Measurements from ENCODE around the gene KRTAP1-4. TPM values are rescaled to one million over a fixed set of nuclear protein-coding genes. Genes with fewer than 3 reads are reported as not detected.

The KRTAP1-4 gene
- total RNA-seq, 1 experiment from 2014 or later, result not detected

GRCh38 chr17:41015454-41015853 is 14.5 kb downstream of the KRTAP1-4 start:
- H3K4me1 ChIP-seq (ENCODE audit: insufficient read depth, low read length), result peaks cover 27% of the 10 kb centered on the region
- H2AFZ ChIP-seq (ENCODE audit: low read length), result no peak overlapping the region
- TF ChIP-seq, protein P1, sequence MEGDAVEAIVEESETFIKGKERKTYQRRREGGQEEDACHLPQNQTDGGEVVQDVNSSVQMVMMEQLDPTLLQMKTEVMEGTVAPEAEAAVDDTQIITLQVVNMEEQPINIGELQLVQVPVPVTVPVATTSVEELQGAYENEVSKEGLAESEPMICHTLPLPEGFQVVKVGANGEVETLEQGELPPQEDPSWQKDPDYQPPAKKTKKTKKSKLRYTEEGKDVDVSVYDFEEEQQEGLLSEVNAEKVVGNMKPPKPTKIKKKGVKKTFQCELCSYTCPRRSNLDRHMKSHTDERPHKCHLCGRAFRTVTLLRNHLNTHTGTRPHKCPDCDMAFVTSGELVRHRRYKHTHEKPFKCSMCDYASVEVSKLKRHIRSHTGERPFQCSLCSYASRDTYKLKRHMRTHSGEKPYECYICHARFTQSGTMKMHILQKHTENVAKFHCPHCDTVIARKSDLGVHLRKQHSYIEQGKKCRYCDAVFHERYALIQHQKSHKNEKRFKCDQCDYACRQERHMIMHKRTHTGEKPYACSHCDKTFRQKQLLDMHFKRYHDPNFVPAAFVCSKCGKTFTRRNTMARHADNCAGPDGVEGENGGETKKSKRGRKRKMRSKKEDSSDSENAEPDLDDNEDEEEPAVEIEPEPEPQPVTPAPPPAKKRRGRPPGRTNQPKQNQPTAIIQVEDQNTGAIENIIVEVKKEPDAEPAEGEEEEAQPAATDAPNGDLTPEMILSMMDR (conservative IDR thresholded peaks at IDR 0.05; ENCODE audit: low read depth, low read length), result no peak
- no peak for TF ChIP-seq EZH2phosphoT487 (IDR thresholded peaks at IDR 0.05; ENCODE audit: borderline replicate concordance, low read length)
- TF ChIP-seq EZH2 (IDR thresholded peaks at IDR 0.05; ENCODE audit: low read length, unreplicated experiment), result no peak

GRCh38 chr17:41013606-41014005 is 16.4 kb downstream of the KRTAP1-4 start:
- Histone ChIP-seq H2AFZ (ENCODE audit: low read length) (no peak overlapping the region), H3K4me3 (ENCODE audit: low read length) (no peak overlapping the region), H3K4me1 (ENCODE audit: insufficient read depth, low read length) (peaks cover 42% of the 10 kb centered on the region), H3K4me2 (ENCODE audit: low read length) (peak overlapping the region; percentile 6), H3K9me3 (ENCODE audit: low read length) (no peaks in the 10 kb centered on the region), H3K9me2 (replicated peaks; ENCODE audit: low read length) (no peaks in the 10 kb centered on the region), H3K36me3 (ENCODE audit: low read depth, low read length) (no peaks in the 10 kb centered on the region), H3F3A (ENCODE audit: low read length, unreplicated experiment) (peaks cover 5% of the 10 kb centered on the region), H3K9ac (ENCODE audit: low read length) (no peak overlapping the region), H4K20me1 (ENCODE audit: low read length) (no peaks in the 10 kb centered on the region), H3K27ac (ENCODE audit: low read length) (peak overlapping the region; percentile 79), H3K79me2 (ENCODE audit: low read length) (no peaks in the 10 kb centered on the region), H3K27me3 (ENCODE audit: low read length) (no peaks in the 10 kb centered on the region)
- TF ChIP-seq EZH2 (IDR thresholded peaks at IDR 0.05; ENCODE audit: low read length, unreplicated experiment) (no peak), EZH2phosphoT487 (IDR thresholded peaks at IDR 0.05; ENCODE audit: borderline replicate concordance, low read length) (no peak)
- TF ChIP-seq, protein P1 (conservative IDR thresholded peaks at IDR 0.05; ENCODE audit: low read depth, low read length), result no peak
- POLR2A ChIA-PET (ENCODE audit: unreplicated experiment), result no interaction called here
- intact Hi-C loops (cut with micrococcal nuclease), result no loop called here
- DNase-seq, result no peak
- no peak for ATAC-seq
- CTCF ChIA-PET, result interaction anchor here (1.3 kb wide), 1 partner anchor 309 kb away, joined by 4 read pairs; no protein-coding TSS in a partner anchor
- BruUV-seq (replicated peaks), result no TSS peak

More at GRCh38 chr17:41015454-41015853, 14.5 kb downstream of the KRTAP1-4 start:
- H3K79me2 ChIP-seq (ENCODE audit: low read length), result no peaks in the 10 kb centered on the region
- intact Hi-C loops (cut with micrococcal nuclease), result no loop called here
- H3K4me3 ChIP-seq (ENCODE audit: low read length), result no peak overlapping the region
- no peaks in the 10 kb centered on the region for H3F3A ChIP-seq (ENCODE audit: low read length, unreplicated experiment)
- H4K20me1 ChIP-seq (ENCODE audit: low read length), result no peaks in the 10 kb centered on the region
- ATAC-seq (no peak), DNase-seq (no peak)
- no peak overlapping the region for H3K4me2 ChIP-seq (ENCODE audit: low read length)
- no peaks in the 10 kb centered on the region for H3K9me3 ChIP-seq (ENCODE audit: low read length)
- no TSS peak for BruUV-seq (replicated peaks)
- no peak overlapping the region for H3K9ac ChIP-seq (ENCODE audit: low read length)
- no peaks in the 10 kb centered on the region for H3K36me3 ChIP-seq (ENCODE audit: low read depth, low read length)
- H3K9me2 ChIP-seq (replicated peaks; ENCODE audit: low read length), result no peaks in the 10 kb centered on the region
- POLR2A ChIA-PET (ENCODE audit: unreplicated experiment), result no interaction called here
- CTCF ChIA-PET, result no interaction called here
- no peaks in the 10 kb centered on the region for H3K27me3 ChIP-seq (ENCODE audit: low read length)
- no peak overlapping the region for H3K27ac ChIP-seq (ENCODE audit: low read length)

DNA sequence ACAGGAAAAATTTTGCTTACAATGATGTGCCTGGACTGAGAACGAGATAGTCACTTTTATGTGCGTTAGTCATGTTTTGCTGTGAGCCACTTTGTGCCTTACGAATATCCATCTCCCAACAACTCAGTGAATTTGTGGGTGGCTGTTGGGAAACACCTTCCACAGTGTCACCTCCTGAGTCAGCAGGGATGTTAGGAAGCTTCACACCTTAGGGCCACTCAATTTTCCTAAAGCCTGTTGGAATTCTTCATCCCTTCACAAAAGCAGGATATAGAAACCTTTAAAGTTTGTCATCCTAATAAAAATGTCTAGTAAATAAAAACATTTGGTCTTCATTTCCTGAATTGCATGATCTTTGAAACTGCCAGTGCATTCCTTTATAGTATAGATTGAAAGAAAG is 16.8 kb downstream of the KRTAP1-4 start:
- H3K4me3 ChIP-seq (ENCODE audit: low read length), result no peak overlapping the region
- no peaks in the 10 kb centered on the region for H3K36me3 ChIP-seq (ENCODE audit: low read depth, low read length)
- intact Hi-C loops (cut with micrococcal nuclease), result no loop called here
- peak overlapping the region; percentile 6 for H3K4me2 ChIP-seq (ENCODE audit: low read length)
- no peaks in the 10 kb centered on the region for H3K27me3 ChIP-seq (ENCODE audit: low read length)
- H3F3A ChIP-seq (ENCODE audit: low read length, unreplicated experiment), result peaks cover 5% of the 10 kb centered on the region
- ChIA-PET POLR2A (ENCODE audit: unreplicated experiment) (no interaction called here), CTCF (interaction anchor here (1.3 kb wide), 1 partner anchor 309 kb away, joined by 4 read pairs; no protein-coding TSS in a partner anchor)
- peak overlapping the region; percentile 79 for H3K27ac ChIP-seq (ENCODE audit: low read length)
- ATAC-seq (peak; percentile 86), DNase-seq (peak; percentile 86)
- BruUV-seq (replicated peaks), result no TSS peak
- H4K20me1 ChIP-seq (ENCODE audit: low read length), result no peaks in the 10 kb centered on the region
- H3K9me2 ChIP-seq (replicated peaks; ENCODE audit: low read length), result no peaks in the 10 kb centered on the region
- TF ChIP-seq, protein P1 (conservative IDR thresholded peaks at IDR 0.05; ENCODE audit: low read depth, low read length), result no peak
- TF ChIP-seq EZH2 (IDR thresholded peaks at IDR 0.05; ENCODE audit: low read length, unreplicated experiment) (no peak), EZH2phosphoT487 (IDR thresholded peaks at IDR 0.05; ENCODE audit: borderline replicate concordance, low read length) (no peak)
- H3K79me2 ChIP-seq (ENCODE audit: low read length), result no peaks in the 10 kb centered on the region
- H3K9ac ChIP-seq (ENCODE audit: low read length), result no peak overlapping the region
- H3K9me3 ChIP-seq (ENCODE audit: low read length), result no peaks in the 10 kb centered on the region
- no peak overlapping the region for H2AFZ ChIP-seq (ENCODE audit: low read length)
- peaks cover 46% of the 10 kb centered on the region for H3K4me1 ChIP-seq (ENCODE audit: insufficient read depth, low read length)
